Heart left ventricle (tissue), 13 donors: ENCODE measurements around the gene USP35.

Experiments
- POLR2A ChIP-seq, 2 donors: fragments of 450-650 bp; IDR thresholded peaks; one replicate each; pipeline ENCODE4 v1.6.1; 2017; ENCODE audit warnings: antibody characterized with exemption in 2 of 2, mild to moderate bottlenecking in 2 of 2, moderate library complexity in 2 of 2
- TF ChIP-seq, protein P1 (sequence below), 12 donors: fragments of 200-600 bp; sonication (generic) in 4 of 12; IDR thresholded peaks; one replicate each; pipeline versions ENCODE4 v1.5.0 to v1.8.0; 2018 to 2022; ENCODE audit warnings: antibody characterized with exemption in 12 of 12, mild to moderate bottlenecking in 5 of 12
- donor health status: ischemic (EF 13 %, LVEDD 7.1; RV severe dilation, severe dysfunction).
- donor health status: DM: no; HTN: yes; CAD: no.
- donor health status: DM: no; HTN: no; CAD: no.
- donor health status: ischemic (EF 25% LVEDD 6.9; RV normal size, moderate dysfunction).
- donor health status: ischemic (EF 25% LVEDD 5.7; RV mildly dilated, moderate dysfunction).
- donor health status: ischemic (EF 35%, LVEDD 5.7; RV mildly dilated, moderate dysfunction).
- donor health status: nonischemic (EF 11% LVEDD 7.7; RV severe dilation, severe dysfunction).
- donor health status: DM: yes; HTN: yes; CAD: no.
- donor health status: PGD.
- donor health status: ischemic (EF 29% LVEDD 5.4; RV normal size, mild dysfunction).
- donor health status: nonischemic (EF 23%, LVEDD 6.1; RV moderate dilation, normal function).

DNA sequence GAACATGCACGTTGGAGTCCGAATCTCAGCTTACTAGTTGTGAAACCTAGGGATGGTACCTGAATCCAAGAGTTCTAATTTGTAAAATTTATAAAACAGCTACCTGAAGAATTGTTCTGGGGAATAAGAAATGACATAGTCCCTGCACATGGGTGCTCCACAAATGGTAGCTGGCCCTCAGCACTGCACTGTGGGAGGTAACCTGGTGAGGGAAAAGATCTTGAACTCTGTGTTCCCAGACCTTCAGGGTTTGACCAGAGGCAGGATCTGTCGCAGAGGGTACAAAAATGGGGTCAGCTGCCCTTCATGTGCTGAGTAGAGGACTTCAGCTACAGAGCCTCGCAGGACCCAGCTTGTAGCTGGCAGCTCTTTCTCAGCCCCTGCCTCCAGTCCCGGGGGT, 73.5 kb downstream of the USP35 start:
- TF ChIP-seq POLR2A (IDR thresholded peaks at IDR 0.05): no peak
- TF ChIP-seq, protein P1, sequence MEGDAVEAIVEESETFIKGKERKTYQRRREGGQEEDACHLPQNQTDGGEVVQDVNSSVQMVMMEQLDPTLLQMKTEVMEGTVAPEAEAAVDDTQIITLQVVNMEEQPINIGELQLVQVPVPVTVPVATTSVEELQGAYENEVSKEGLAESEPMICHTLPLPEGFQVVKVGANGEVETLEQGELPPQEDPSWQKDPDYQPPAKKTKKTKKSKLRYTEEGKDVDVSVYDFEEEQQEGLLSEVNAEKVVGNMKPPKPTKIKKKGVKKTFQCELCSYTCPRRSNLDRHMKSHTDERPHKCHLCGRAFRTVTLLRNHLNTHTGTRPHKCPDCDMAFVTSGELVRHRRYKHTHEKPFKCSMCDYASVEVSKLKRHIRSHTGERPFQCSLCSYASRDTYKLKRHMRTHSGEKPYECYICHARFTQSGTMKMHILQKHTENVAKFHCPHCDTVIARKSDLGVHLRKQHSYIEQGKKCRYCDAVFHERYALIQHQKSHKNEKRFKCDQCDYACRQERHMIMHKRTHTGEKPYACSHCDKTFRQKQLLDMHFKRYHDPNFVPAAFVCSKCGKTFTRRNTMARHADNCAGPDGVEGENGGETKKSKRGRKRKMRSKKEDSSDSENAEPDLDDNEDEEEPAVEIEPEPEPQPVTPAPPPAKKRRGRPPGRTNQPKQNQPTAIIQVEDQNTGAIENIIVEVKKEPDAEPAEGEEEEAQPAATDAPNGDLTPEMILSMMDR (IDR thresholded peaks at IDR 0.05): no peak
